Colon (tissue), 2 donors: Measurements from ENCODE around the gene ADSS1.

Experiments
- FAIRE-seq: peaks from 2 replicates; lab custom pipeline; 2012; peaks lifted over from hg19 to GRCh38; lab: Jason Lieb, UNC
- donor health status: control.
- donor health status: control.

ADSS1 gene

DNA sequence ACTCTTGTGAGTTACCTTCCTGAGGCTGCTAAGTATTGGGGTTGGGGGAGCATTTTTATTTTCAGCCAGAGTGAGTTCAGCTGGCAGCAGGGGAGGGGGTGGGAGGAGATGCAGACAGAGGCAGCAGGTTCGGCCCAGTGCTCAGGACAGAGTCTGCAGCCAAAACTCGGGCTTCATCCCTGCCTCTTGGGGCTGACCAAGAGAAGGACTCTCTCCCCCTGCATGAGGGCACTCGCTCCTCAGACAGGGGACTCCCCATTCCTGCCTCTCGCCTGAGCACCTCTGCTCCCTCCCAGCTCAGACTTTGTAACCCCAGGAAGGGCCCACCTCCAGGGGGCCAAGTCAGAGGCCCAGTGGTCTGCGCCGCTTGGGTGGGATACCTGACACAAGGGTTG lies 72.7 kb downstream of the ADSS1 start:
- no peak for FAIRE-seq
